ENCODE data around the gene HOXA5.

Gene HOXA5

GRCh38 chr7:27176962-27177794 lies 33.7 kb upstream of the HOXA5 start:
- Histone ChIP-seq H3K27ac (ENCODE audit: insufficient read depth in 1 of 2, low read depth in 1 of 2, low read length in 2 of 2, poor library complexity in 1 of 2, severe bottlenecking in 2 of 2) (no peak overlapping the region), H3K36me3 (ENCODE audit: control insufficient read depth in 4 of 4, insufficient read depth in 4 of 4, low read length in 3 of 4) (peaks cover 0 to 3% (median 0%) of the 10 kb centered on the region in 4 experiments), H3K9me3 (ENCODE audit: control extremely low read depth in 1 of 5, control insufficient read depth in 4 of 5, insufficient read depth in 2 of 5, low read depth in 1 of 5, low read length in 4 of 5) (no peaks in the 10 kb centered on the region), H3K27me3 (replicated peaks in 2 of 5; ENCODE audit: control insufficient read depth in 4 of 5, insufficient read depth in 5 of 5, low read length in 4 of 5) (peaks cover 0 to 37% (median 5%) of the 10 kb centered on the region in 5 experiments), H3K4me1 (ENCODE audit: control extremely low read depth in 1 of 4, control insufficient read depth in 4 of 4, insufficient read depth in 4 of 4, low read length in 3 of 4) (peaks cover 0 to 31% (median 19%) of the 10 kb centered on the region in 4 experiments), H3K4me3 (ENCODE audit: control insufficient read depth in 1 of 7, extremely low read depth in 1 of 7, insufficient read depth in 4 of 7, low read depth in 2 of 7, low read length in 6 of 7) (no peak overlapping the region)
- ChIA-PET POLR2A (interaction anchor here (1.8 kb wide), 1 partner anchor 15 kb away, joined by 5 read pairs; no protein-coding TSS in a partner anchor), CTCF (interaction anchor here (0.7 to 11.1 kb wide), 10 partner anchors 10 to 827 kb away, joined by 3 to 84 read pairs (median 5); partner anchors contain the start of gene HOXA9)
- DNase-seq, result no peak
- 94% methylated on average over 17 of the region's 22 CpGs for WGBS (ENCODE audit: insufficient coverage)

DNA sequence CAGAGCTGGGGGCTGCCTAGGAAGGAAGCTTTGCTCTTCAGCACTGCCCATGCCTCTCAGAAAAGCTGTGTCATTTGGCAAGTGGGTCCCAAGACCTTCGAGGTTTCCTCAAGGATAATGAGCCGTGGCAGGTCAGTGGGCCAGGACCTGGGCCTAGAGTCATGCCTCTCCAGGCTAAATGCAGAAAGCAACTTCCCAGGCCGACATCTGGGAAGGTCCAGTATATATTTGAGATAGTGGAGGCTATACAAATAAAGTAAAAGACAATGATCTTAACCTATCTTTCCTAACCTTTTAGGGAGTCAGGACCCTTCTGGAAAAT lies 33.0 kb upstream of the HOXA5 start:
- H3K27ac ChIP-seq (ENCODE audit: insufficient read depth in 1 of 2, low read depth in 1 of 2, low read length in 2 of 2, poor library complexity in 1 of 2, severe bottlenecking in 2 of 2), result no peak overlapping the region
- H3K27me3 ChIP-seq (replicated peaks in 2 of 5; ENCODE audit: control insufficient read depth in 4 of 5, insufficient read depth in 5 of 5, low read length in 4 of 5), result peaks cover 0 to 30% (median 0%) of the 10 kb centered on the region in 5 experiments
- 33% methylated on average over 1 of the region's 3 CpGs for whole genome bisulfite sequencing (ENCODE audit: insufficient coverage)
- H3K4me3 ChIP-seq (ENCODE audit: control insufficient read depth in 1 of 7, extremely low read depth in 1 of 7, insufficient read depth in 4 of 7, low read depth in 2 of 7, low read length in 6 of 7), result no peak overlapping the region
- DNase-seq, result no peak
- peaks cover 0 to 9% (median 3%) of the 10 kb centered on the region in 4 experiments for H3K36me3 ChIP-seq (ENCODE audit: control insufficient read depth in 4 of 4, insufficient read depth in 4 of 4, low read length in 3 of 4)
- peaks cover 0 to 38% (median 24%) of the 10 kb centered on the region in 4 experiments for H3K4me1 ChIP-seq (ENCODE audit: control extremely low read depth in 1 of 4, control insufficient read depth in 4 of 4, insufficient read depth in 4 of 4, low read length in 3 of 4)
- CTCF ChIA-PET, result interaction anchor here (1.1 to 11.1 kb wide), 8 partner anchors 9 to 493 kb away, joined by 3 to 84 read pairs (median 5); partner anchors contain the start of genes HOXA11 and HOXA9
- POLR2A ChIA-PET, result interaction anchor here (1.8 kb wide), 1 partner anchor 14 kb away, joined by 5 read pairs; no protein-coding TSS in a partner anchor
- H3K9me3 ChIP-seq (ENCODE audit: control extremely low read depth in 1 of 5, control insufficient read depth in 4 of 5, insufficient read depth in 2 of 5, low read depth in 1 of 5, low read length in 4 of 5), result no peaks in the 10 kb centered on the region

DNA sequence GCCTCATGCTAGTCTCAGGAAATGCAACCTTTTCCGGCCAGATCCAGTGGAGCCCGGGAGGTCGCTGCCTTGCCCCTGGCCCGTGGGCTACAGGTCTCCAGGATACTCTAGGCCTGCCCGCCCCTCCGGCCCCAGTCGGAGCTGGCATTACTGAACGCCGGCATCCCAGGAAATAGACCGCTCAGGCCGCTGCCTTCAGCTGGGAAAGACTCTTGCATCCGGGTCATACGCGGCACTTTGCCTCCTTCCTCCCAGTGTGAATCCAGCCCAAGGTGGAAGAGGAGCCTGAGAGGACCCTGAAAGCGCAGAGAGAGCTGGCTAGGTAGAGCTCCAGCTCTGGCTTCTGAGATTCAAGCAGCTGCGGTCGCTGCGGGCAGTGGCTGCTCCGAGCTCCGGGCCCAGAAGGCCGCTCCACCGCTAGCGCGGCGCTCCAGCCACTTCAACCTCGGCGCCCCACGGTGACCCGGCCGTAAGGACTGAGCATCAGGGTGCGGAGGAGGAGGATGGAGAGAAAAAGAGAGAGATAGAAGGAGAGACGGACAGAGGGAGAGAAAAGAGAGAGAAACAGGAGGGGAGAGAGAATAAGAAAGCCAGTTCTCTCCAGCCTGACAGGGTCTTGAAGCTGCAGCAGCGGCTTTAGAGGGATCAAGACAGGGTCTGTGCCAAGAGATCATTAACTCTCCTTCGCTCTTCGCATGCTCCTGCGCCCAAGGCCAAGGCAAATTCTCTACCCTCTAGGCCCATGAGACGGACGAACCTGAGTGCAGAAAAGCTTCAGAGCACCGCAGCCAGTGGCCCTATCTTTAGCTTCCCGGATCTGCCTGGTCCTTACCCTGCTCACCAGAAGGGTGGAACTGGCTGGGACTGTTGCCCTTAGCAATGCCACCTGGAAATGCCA lies 32.4 kb upstream of the HOXA5 start:
- Histone ChIP-seq H3K36me3 (ENCODE audit: control insufficient read depth in 4 of 4, insufficient read depth in 4 of 4, low read length in 3 of 4) (peaks cover 0 to 15% (median 4%) of the 10 kb centered on the region in 4 experiments), H3K4me3 (ENCODE audit: control insufficient read depth in 1 of 7, extremely low read depth in 1 of 7, insufficient read depth in 4 of 7, low read depth in 2 of 7, low read length in 6 of 7) (no peak overlapping the region), H3K9me3 (ENCODE audit: control extremely low read depth in 1 of 5, control insufficient read depth in 4 of 5, insufficient read depth in 2 of 5, low read depth in 1 of 5, low read length in 4 of 5) (no peaks in the 10 kb centered on the region), H3K4me1 (ENCODE audit: control extremely low read depth in 1 of 4, control insufficient read depth in 4 of 4, insufficient read depth in 4 of 4, low read length in 3 of 4) (peaks cover 0 to 43% (median 27%) of the 10 kb centered on the region in 4 experiments), H3K27ac (ENCODE audit: insufficient read depth in 1 of 2, low read depth in 1 of 2, low read length in 2 of 2, poor library complexity in 1 of 2, severe bottlenecking in 2 of 2) (no peak overlapping the region), H3K27me3 (replicated peaks in 2 of 5; ENCODE audit: control insufficient read depth in 4 of 5, insufficient read depth in 5 of 5, low read length in 4 of 5) (peaks cover 0 to 28% (median 0%) of the 10 kb centered on the region in 5 experiments)
- DNase-seq, result no peak
- ChIA-PET POLR2A (interaction anchor here (1.8 kb wide), 1 partner anchor 13 kb away, joined by 5 read pairs; no protein-coding TSS in a partner anchor), CTCF (interaction anchor here (0.7 to 11.1 kb wide), 7 partner anchors 9 to 321 kb away, joined by 3 to 84 read pairs (median 5); partner anchors contain the start of gene HOXA11)
- WGBS (ENCODE audit: insufficient coverage), result 97% methylated on average over 37 of the region's 40 CpGs

- POLR2A ChIA-PET, result no interaction called here
- 92% methylated on average over 8 of the region's 12 CpGs for WGBS (ENCODE audit: insufficient coverage)
- peaks cover 0 to 20% (median 0%) of the 10 kb centered on the region in 5 experiments for H3K27me3 ChIP-seq (replicated peaks in 2 of 5; ENCODE audit: control insufficient read depth in 4 of 5, insufficient read depth in 5 of 5, low read length in 4 of 5)
- CTCF ChIA-PET, result interaction anchor here (0.7 to 11.1 kb wide), 11 partner anchors 8 to 1310 kb away, joined by 3 to 84 read pairs (median 4); partner anchors contain the start of gene HOXA11
- no peaks in the 10 kb centered on the region for H3K9me3 ChIP-seq (ENCODE audit: control extremely low read depth in 1 of 5, control insufficient read depth in 4 of 5, insufficient read depth in 2 of 5, low read depth in 1 of 5, low read length in 4 of 5)
- H3K4me3 ChIP-seq (ENCODE audit: control insufficient read depth in 1 of 7, extremely low read depth in 1 of 7, insufficient read depth in 4 of 7, low read depth in 2 of 7, low read length in 6 of 7), result peak overlapping the region in 4 of 7 experiments; percentile 78 to 100 (median 94)
- no peak overlapping the region for H3K27ac ChIP-seq (ENCODE audit: insufficient read depth in 1 of 2, low read depth in 1 of 2, low read length in 2 of 2, poor library complexity in 1 of 2, severe bottlenecking in 2 of 2)
- peaks cover 4 to 43% (median 28%) of the 10 kb centered on the region in 4 experiments for H3K4me1 ChIP-seq (ENCODE audit: control extremely low read depth in 1 of 4, control insufficient read depth in 4 of 4, insufficient read depth in 4 of 4, low read length in 3 of 4)
- peaks cover 0 to 19% (median 4%) of the 10 kb centered on the region in 4 experiments for H3K36me3 ChIP-seq (ENCODE audit: control insufficient read depth in 4 of 4, insufficient read depth in 4 of 4, low read length in 3 of 4)
- DNase-seq, result no peak
Observed at GRCh38 chr7:27174874-27175625, 31.6 kb upstream of the HOXA5 start.

DNA sequence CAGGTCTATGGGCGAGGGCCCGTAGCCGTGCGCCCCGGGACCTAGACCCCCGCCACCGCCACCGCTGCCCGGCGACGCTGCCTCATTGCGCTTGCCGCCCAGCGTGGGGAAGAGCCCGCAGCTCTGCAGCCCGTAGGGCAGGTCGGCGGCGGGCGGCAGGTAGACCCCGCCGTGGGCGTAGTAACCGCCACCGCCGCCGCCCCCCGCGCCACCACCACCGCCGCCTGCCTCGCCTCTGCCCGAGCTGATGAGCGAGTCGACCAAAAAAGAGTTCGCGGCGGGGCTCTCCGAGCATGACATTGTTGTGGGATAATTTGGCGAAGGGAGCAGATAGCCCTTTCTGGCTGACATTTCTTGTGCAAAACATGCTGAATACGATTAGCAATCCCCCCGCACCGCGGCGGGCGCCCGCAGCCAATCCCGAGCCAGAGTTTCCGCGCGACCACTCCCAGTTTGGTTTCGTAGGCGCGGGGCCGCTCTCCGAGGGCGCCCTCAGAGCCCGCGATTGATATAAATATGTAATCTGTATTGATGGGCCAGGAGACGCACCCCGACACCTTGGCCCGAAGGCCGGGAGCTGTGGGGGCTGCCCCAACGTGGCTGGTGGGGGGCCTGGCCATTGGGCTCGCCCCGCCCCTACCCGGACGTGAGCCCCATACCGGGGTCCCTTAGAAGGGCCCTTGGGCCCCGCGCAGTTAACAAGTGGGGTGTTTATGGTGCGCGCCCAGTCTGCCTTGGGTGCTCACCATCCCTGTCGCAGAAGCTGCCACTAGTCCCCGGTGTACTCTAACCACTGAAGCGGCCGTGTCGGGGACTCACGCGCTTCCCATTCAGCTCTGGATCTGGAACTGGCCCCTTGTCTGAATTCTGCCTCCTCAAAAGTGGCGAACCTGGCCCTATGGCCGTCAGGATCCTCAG lies 30.7 kb upstream of the HOXA5 start, which contains the start of gene HOXA10:
Gene HOXA10, minus strand, starts transcription at position 365 of the 918 bp plus-strand sequence. Its CDS starts 14 bp downstream, at position 351.
- DNase-seq, result peak in 2 of 3 donors; percentile 68 to 73
- Histone ChIP-seq H3K36me3 (ENCODE audit: control insufficient read depth in 4 of 4, insufficient read depth in 4 of 4, low read length in 3 of 4) (peaks cover 0 to 20% (median 4%) of the 10 kb centered on the region in 4 experiments), H3K4me1 (ENCODE audit: control extremely low read depth in 1 of 4, control insufficient read depth in 4 of 4, insufficient read depth in 4 of 4, low read length in 3 of 4) (peaks cover 4 to 38% (median 23%) of the 10 kb centered on the region in 4 experiments), H3K27ac (ENCODE audit: insufficient read depth in 1 of 2, low read depth in 1 of 2, low read length in 2 of 2, poor library complexity in 1 of 2, severe bottlenecking in 2 of 2) (peak within 1 kb of the TSS; percentile 92 to 96), H3K4me3 (ENCODE audit: control insufficient read depth in 1 of 7, extremely low read depth in 1 of 7, insufficient read depth in 4 of 7, low read depth in 2 of 7, low read length in 6 of 7) (peak within 1 kb of the TSS; percentile 78 to 100 (median 85)), H3K9me3 (ENCODE audit: control extremely low read depth in 1 of 5, control insufficient read depth in 4 of 5, insufficient read depth in 2 of 5, low read depth in 1 of 5, low read length in 4 of 5) (no peaks in the 10 kb centered on the region), H3K27me3 (replicated peaks in 2 of 5; ENCODE audit: control insufficient read depth in 4 of 5, insufficient read depth in 5 of 5, low read length in 4 of 5) (peaks cover 0 to 16% (median 0%) of the 10 kb centered on the region in 5 experiments)
- ChIA-PET CTCF (interaction anchor here (0.8 to 11.1 kb wide), 9 partner anchors 9 to 1309 kb away, joined by 3 to 84 read pairs (median 5); no protein-coding TSS in a partner anchor), POLR2A (interaction anchor here (2.7 kb wide), 1 partner anchor 12 kb away, joined by 17 read pairs; no protein-coding TSS in a partner anchor)
- 3% methylated on average over 75 of the region's 82 CpGs for WGBS (ENCODE audit: insufficient coverage)
